ENCODE measurements around the gene DNAJA2.
"Not testable (repeated sequence)": the region's sequence is repeated elsewhere in the genome, so short reads cannot be mapped to it uniquely, and the experiment has no call there.

- not testable (repeated sequence) for TF ChIP-seq POLR2A (IDR thresholded peaks at IDR 0.05; ENCODE audit: low read depth, low read length); CTCF (conservative IDR thresholded peaks at IDR 0.05; ENCODE audit: low read depth, low read length); RAD21 (IDR thresholded peaks at IDR 0.05; ENCODE audit: low read length); NFE2L2 (IDR thresholded peaks at IDR 0.05; ENCODE audit: low read depth, low read length)
- TF ChIP-seq, protein P1, sequence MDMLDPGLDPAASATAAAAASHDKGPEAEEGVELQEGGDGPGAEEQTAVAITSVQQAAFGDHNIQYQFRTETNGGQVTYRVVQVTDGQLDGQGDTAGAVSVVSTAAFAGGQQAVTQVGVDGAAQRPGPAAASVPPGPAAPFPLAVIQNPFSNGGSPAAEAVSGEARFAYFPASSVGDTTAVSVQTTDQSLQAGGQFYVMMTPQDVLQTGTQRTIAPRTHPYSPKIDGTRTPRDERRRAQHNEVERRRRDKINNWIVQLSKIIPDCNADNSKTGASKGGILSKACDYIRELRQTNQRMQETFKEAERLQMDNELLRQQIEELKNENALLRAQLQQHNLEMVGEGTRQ (IDR thresholded peaks at IDR 0.05; ENCODE audit: low read depth, low read length) = not testable (repeated sequence)
Measured at GRCh38 chr16:47000066-47000465, 26.6 kb upstream of the DNAJA2 start.
